Smooth muscle cell of the brain vasculature (primary cell): Measurements from ENCODE around the gene ABR.

Source experiments
- DNase-seq: peaks from one replicate; pipeline ENCODE4 v3.0.0-alpha.2; 2012; ENCODE audit warnings: low read depth, low spot score

Gene ABR

DNA sequence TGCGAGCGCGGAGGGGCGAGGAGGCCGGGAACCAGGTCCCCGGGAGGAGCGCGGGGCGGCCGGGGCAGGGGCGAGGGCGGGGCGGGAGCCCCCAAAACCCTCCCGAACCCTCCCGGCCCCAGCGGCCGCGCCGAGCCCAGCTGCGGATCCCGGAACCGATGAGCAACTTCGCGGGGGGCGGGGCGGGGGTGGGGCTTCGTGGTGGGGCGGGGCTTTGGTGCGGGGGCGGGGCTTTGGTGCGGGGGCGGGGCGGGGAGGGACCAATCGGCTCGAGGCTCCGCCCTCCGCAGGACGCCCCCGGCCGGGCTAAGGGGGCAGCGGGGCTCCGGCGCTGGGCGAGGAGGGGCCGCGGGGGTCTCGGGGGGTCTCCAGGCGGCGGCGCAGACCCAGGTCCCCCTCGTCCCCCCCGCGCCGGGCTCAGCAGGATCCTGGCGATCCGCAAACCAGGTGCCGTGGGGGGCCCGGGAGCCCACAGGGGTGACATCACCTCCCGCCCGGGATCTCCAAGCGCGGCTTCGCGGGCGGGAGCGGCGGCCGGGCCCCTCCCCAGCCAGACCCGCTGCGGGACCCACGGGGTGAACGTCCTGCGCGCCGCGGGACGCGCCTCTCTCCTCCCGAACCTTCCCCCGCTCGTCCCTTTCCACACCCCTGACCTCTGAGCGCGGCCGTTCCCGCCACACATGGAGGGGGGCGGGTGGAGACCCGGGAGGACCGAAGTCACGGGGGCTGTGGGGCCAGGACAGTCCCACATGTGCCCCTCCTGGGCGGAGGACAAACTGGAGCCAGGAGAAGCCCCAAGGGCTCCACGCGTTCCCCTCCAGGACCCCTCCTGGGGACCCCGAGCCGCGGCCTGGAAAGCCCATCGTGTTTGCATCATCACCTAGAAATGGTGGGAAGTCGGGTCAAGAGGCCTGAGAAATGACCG is at the start of gene ABR:
Gene ABR, minus strand, starts transcription at position 164 of the 925 bp plus-strand sequence. CDS start 254 bp downstream, outside the sequence.
- no peak for DNase-seq

DNA sequence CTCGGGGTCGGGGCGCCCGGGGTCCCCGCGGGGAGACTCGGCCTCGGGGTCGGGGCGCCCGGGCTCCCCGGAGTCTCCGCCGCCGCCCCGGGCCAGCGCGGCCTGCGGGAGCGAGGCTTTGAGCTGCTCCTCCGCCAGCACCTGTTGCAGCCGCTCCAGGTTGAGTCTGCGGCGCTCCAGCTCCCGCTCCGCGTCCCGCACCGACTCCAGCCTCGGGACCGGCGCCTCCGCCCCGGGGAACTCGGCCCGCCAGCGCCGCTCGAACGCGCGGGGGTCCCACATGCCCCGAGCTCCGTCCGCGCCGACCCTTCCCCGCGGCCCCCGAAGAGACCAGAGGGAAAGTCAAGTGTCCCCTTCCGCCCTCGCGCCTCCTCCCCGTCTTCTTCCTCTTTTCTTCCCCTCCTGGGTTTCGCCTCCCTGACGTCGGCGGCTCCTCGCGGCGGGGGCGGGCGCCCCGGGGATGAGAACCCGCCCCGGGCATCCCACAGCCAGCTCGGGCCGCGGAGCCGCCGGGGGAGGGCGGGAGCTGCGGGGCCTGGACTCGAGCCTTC is 49.6 kb upstream of the ABR start:
- DNase-seq: no peak

DNA sequence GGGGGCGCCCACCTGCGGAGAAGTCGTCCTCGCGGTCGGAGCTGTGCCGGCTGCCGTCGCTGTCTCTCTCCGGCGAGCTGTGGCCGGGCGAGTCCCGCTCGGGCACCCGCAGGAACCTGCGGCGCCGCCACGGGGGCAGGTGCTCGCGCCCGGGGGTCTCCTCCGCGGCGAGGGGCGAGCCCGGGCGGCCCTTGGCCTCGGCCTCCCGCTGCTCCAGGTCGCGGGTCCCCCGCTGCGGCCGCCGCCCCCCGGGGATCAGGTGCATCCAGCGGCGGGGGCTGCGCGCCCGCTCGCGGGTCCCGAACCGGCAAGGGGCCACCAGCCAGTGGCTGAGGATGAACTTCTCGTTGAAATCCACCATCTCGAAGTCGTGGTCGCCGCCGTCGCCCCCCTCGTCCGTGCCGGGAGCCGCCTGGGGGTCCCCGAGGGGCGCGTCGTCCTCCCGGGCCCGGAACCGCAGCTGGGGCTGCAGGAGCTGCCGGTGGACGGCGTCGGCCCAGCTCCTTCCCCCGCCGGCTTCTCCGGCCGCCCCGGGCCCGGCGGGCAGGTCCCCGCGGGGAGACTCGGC is 49.1 kb upstream of the ABR start:
- no peak for DNase-seq

DNA sequence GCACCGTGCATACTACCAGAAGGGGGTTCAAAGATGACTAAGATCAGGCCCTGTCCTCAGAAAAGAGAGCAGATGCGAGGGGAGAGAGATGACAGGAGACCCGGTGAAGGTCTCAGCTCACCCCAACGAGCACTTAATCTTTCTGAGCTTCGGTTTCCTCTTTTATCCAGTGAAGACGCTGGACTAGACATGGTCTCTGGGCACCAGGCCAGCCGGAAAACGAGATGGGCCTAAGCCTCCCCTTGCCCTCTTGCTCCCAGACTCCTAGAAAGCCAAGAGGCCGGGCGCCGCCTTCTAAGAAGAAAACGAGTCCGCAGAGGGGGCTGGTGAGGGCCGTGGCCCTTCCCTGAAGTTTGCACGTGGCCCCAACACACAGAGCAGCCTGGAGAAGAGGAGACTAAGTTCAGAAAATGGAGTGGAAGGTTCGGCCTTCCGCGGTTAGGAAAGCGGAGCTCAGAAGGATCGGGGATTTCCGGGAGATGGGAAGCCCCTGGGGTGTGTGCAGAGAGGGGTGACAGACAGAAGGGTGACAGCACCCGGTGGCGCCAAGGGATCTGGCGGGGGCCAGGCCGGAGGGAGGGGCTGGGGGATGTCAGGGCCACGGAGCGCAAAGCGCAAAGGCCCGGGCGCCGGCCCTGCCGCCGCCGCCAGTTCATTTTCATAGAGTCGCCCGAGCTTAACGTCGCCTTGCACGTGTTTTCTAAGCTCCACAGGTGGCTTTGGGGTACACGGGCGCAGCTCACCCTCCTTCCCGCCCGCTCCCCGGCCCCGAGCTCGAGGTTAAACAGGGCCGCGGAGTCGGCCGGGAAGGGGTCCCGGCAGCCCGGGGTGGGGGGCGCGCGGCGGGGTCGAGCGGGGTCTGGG is 48.4 kb upstream of the ABR start:
- DNase-seq: no peak

DNA sequence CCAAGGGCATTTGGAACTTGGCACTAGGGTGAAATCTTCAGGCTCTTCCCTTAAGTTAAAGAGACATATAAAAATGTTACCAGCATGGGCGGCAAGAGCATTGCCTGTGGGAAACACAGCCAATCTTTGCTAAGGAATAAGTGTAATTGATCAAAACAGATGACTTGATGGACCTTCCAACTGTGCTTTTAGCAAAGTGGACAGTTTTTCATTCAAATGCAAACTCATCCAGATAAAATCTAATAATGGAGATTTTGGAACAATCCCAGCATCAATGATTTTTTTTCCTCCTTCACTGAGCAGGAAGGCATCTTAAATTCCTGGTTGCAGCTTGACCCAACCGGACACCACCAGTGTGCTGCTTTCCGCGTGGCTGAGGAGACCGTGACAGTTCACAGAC is 47.6 kb upstream of the ABR start:
- no peak for DNase-seq

DNA sequence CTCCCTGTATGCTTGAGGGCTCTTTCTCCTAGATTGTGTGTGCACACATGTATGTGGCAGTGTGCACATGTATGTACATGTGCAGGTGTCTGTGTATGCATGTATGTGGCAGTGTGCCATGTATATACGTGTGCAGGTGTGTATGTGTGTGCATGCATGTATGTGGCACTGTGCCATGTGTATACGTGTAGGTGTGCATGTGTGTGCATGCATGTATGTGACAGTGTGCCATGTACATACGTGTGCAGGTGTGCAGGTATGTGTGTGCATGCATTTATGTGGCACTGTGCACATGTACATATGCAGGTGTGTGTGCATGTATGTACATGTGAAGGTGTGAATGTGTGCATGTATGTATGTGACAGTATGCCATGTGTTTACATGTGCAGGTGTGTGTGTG is 46.5 kb upstream of the ABR start:
- DNase-seq: no peak

DNA sequence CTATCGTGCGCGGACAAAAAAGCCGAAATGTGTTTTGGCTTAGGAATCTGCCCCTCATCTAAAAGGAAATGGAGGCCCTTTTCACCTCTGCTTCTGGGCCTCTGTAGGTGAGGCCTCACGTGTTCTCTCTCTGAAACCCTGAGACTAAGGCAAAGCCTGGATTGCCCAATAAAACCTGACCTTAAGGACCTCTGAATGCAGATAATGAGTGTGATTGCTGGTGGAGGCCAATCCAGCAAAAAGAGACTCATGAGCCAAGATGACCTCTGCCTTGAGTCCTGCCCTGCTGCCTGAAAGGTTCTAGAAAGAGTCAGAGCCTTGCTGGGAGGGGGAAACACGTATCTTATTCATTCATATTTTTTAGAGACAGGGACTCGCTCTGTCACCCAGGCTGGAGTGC is 44.5 kb upstream of the ABR start:
- no peak for DNase-seq

DNA sequence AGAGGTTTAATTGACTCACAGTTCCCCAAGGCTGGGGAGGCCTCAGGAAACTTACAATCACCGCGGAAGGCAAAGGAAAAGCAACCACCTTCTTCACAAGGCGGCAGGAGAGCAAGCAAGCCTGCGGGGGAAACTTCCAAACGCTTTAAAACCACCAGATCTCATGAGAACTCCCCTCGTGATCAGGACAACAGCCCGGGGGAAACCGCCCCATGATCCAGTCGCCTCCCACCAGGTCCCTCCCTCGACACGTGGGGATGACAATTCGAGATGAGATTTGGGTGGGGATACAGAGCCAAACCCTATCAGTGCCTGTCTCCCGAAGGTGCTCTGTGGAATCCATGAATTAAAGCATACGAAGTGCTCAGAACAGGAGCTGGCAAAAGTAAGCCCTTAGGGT is 43.9 kb upstream of the ABR start:
- DNase-seq: no peak

DNA sequence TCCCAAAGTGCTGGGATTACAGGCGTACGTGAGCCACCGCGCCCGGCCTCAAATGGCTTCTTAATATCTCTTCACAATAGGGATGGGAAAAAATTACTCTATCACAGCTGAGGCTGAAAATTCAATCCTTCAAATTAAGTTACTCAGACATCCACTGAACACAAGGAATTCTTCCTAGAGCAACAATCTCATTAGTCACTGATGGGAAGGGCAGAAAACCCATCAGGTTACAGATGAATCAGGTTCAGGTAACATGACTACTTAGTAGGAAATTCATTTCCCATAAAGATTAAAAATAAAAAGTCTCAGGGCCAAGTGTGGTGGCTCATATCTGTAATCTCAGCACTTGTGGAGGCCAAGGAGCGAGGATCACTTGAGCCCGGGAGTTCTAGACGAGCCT is 42.5 kb upstream of the ABR start:
- DNase-seq: no peak

DNA sequence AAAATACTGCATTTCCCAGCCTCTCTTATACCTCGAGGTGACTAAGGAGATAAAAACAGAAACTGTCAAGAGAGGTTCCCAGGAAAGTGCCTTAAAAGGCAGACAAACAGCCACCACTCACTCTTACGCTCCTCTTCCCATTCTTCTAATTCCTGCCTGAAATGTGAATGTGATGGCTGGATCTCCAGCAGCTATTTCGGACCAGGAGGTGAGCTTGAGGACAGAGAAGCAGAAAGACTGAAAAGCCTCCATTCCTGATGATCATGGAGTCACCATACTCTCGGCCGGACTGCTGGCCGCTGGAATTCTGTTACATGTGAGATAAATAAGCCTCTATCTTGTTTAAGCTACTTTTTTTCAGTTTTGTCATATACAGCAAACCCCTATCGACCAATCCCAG is 41.4 kb upstream of the ABR start:
- DNase-seq: no peak

DNA sequence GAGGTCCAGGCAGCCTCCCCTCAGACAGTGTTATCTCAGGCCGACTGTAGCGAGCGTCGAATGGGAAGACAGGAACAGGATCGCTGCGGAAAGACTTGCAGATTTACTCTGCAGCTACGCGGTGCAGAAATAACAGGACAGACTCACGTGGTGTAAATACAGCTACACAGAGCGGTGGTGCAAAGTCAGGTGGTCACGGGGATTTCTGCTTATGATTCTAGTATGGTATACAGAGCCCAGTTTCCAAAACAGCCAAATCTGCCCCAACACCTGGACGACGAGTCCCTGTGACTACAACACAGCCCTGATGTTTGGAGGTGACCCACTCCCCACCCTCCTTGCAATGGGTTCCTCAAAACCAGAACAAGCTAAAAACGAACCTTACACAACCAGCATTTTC is 40.6 kb upstream of the ABR start:
- DNase-seq: no peak

DNA sequence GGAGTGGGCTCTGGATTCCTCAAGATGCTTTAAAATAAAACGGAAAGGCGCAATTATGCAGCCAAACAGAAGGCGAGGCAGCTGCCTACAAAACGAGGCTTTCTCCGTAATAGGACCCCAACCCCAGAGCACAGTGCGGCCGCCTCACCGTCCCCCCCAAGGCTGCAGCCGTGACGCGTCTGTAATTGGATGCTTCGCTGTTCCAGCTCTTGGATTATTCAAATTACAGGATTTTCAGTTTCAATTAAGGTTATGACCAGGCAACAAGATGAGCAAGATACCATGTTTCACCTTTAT is 37.3 kb upstream of the ABR start:
- DNase-seq: no peak

DNA sequence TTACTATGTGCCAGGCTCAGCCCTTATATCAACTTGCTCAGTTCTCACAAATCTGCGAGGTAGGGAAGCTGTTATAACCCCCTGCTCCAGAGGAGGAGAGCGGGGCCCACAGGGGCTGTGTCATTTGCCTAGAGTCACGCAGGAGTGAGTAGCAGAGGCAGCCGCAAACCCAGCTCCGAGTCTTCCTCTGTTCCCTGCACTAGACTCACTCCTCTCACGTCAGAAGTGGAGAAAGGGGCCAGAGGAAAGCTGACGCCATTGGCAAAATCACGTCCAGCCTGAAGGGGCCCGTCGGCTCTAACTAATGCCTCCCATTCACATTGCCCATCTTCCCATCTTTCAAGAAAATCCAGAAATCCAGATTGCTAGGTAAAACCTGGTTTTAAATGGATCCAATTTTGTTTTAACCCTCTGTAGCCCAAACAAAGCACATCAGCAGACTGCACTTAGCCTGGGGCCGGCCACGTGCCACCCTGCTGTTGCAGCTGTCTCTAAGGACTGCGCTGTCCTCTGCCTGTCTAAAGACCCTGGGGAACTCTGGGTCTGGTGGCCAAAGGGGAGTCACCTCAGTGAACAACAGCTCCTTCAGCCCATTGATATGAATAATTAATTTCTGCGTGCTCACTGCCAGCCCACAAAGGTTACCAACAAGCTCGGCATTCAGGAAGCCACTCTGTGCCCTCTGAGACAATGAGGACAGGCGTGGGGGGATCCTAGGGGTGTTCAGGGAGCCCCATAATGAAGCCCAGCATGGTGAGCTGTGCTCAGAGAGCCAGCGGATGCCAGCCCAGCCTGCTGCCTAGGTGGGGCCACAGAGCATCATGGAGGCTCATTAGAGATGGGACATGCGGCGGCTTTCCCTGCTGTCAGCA is 36.7 kb upstream of the ABR start:
- DNase-seq: no peak

DNA sequence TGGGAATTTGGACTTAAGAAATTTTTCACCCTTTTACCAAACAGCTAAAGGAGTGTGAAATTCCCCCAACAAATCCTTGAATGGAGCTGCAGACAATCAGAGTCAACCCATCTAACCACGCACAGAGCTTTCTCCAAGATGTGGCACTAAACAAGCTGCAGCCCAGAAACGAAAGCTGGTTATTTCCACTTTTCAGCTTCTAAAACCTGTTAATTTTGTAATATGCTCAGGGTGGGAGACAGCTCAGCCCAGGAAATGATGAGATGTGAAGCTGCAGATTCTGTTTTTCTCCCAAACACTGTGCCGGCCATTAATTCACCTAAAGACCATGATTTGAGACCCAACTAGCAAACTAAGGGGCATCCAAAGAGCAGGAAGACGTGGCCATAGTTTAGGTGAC is 33.2 kb upstream of the ABR start:
- no peak for DNase-seq

DNA sequence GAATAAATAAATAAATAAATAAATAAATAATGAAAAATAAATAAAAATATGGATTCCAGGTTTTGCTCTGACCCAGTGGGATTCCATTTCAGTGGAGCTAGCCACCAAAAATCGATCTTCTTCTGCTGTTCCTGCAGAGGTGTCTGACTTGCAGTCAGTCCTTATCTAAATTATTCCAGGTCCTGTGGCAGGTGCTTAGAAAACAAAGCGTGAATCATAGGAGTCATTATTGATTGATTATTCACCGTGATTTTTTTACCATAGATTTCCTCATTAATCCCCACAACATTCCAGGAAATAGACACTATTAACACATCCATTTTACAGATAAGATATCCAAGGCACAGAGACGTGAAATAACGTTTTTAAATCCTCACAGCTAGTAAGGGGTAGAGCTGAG is 31.5 kb upstream of the ABR start:
- DNase-seq: no peak

DNA sequence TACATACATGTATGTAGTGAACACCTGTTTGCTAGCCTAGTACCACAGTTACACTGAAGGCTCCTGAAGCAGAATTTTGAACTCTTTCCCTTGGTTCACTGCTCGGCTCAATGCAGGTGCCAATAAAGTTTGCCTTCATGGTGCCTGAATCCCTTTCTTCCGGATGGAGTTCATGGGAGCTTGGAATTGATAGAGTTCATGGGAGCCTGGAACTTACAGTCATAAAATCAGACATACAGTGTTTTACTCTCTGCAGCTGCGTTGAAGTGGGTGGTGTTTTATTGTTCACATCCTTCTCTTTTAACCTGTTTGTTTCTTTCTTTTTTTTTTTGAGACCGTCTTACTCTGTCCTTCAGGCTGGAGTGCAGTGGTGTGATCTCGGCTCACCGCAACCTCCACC is 29.2 kb upstream of the ABR start:
- no peak for DNase-seq

DNA sequence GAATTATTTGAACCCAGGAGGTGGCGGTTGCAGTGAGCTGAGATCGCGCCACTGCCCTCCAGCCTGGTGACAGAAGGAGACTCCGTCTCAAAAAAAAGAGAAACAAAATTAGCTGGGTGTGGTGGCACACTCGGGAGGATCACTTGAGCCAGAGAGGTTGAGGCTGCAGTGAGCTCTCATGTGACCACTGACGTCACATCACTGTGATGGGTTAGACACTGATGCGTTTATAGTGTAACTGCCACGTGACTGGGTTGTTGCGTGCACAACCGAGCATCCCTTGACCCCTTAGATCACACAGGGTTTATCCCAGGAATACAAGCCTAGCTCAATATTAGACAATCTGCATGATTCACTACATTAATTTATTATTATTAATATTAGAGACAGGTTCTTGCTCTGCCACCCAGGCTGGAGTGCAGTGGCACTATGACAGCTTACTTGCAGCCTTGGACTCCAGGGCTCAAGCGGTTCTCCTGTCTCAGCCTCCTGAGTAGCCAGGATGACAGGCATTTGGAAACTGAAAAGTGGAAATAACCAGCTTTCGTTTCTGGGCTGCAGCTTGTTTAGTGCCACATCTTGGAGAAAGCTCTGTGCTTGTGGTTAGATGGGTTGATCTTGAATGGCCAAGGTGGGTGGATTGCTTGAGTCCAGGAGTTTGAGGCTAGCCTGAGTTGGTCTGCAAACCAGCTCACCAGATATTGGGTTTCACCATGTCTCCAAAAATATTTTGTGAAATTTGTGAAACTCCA is 26.4 kb upstream of the ABR start:
- DNase-seq: no peak

DNA sequence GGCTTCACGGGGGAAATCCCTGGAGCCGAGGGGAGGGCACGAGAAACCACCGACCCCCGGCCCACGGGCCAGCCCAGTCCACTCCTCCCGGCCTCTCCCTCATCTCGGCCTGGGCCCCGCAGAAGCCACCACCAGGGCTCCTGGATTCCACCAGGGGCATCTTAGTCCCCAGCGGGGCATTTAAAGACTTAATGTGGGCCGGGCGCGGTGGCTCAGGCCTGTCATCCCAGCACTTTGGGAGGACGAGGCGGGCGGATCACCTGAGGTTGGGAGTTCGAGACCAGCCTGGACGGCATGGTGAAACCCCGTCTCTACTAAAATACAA is 24.1 kb upstream of the ABR start:
- DNase-seq: no peak

DNA sequence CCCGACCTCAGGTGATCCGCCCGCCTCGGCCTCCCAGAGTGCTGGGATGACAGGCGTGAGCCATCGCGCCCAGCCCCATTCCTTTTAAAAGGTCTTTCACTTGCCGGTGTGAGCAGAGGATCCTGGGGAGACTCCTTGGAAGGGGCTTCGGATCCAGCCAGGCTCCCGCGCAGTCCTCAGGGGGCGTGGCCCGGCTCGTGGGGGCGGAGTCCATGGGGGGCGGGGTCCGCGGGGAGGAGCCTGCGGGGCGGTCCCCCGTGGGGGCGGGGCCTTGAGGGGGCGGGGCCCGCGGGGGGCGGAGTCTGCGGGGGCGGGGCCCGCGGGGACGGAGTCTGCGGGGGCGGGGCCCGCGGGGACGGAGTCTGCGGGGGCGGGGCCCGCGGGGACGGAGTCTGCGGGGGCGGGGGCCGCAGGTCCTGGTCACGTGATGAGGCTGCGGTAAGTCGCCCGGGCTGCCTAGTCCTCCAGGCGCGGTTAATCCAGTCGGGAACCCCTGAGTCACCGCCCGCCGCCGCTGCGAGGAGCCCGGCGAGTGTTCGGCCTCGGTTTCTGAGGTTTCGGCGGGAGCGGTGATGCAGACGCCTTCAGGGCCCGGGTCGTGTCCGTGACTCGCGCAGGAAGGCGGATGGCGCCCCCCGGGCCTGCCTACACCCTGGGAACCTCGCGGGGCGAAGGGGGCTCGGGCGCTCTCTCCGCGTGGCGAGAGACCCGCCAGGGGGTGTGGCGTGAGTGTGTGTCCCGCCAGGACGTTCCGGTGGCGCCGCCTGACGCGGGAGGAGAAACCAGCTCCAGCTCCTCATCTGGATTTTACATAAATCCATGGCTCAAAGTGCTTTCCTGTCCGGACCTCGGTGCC is 23.6 kb upstream of the ABR start:
- no peak for DNase-seq

DNA sequence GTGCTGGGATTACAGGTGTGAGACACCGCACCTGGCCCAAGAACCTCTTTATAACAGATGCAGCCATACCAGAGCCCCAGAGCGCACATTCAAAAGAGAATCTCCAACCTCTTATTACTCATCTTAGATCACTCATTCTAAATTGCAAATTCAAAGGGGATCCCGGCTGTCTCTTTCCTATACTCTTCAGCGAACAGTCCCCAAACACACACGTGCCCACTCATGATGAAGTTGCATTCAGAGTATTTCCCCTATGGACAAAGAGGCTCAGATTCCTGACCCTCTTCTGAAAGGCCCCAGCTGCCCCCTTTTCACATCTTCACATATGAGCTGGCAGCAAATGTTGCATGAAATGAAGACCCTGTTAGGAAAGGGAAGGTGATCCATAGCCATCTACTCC is 22.5 kb upstream of the ABR start:
- DNase-seq: no peak
